Activated CD4-positive, alpha-beta T cell treated with anti-CD3 and anti-CD28 coated beads, Interleukin-2, amount 50 U/mL, for 16 hours (primary cell): ENCODE measurements around the gene HOXD13.
A peak's percentile ranks its signal among the peaks of the same experiment; 100 is the strongest.

Experiments
- DNase-seq: peaks from one replicate; pipeline ENCODE4 v3.0.0-alpha.2; 2020

HOXD13 gene

GRCh38 chr2:176095421-176095820 is 2.9 kb downstream of the HOXD13 start:
- no peak for DNase-seq

DNA sequence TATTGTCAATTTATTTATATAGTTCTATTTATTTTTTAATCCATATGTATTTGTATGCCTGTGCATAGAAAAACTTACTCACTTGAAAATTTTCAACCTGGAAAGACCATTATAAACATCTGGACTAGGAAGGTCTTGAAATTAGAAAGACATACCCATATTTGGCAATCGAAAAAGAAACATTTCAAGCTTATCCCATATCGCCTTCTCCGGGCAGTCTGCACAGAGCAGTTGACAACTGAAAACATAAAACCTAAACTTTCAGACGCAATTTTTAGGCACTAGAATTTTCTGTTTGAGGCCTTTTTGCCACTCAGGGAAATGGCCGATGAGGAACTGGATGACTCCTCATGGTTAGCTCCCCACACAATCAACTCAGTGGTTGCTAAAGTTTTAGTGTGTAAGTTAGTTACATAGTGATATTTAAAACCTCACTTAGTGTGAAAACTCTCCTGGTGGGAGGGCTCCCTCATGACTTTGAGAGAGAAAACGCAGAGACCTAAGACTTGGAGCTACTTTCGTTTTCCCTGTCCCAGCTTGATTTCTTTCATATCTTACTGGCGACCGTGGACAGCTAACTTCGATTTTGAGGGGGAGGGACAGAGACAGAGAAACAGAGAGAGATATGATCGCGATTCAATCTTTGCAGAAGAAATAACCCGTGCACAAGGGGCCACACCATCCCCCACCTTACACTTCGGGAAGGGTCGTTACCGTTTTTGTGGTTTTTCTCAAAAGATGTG is 3.9 kb downstream of the HOXD13 start:
- no peak for DNase-seq

- peak; percentile 52 for DNase-seq
Observed at GRCh38 chr2:176096986-176097819, 4.7 kb downstream of the HOXD13 start.

DNA sequence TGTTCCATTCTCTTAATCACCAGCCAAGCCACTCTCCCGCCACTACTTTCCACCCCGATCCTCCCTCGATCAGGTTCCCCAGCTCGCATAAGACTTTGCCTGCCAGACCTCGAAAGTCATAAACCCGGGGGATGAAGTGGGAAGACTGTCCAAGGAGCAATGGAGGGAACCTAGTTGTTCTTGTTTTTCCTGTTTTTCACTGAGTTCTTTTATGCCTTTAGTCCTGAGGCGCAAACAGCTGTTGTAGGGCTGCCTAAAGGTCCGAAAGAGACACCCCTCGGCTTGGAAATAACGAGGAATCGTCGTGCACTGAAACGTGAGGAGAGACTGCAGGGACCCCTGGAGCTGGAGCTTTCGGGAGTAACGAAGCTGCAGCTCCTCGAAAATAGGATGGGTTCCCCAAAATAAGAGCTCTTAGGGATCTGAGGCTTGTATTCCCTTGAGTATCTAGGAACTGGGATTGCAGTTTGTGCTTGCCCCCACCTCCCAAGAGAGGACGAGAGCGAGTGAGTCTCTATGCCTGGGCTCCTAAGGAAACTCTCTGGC is 5.4 kb downstream of the HOXD13 start:
- DNase-seq = no peak

DNA sequence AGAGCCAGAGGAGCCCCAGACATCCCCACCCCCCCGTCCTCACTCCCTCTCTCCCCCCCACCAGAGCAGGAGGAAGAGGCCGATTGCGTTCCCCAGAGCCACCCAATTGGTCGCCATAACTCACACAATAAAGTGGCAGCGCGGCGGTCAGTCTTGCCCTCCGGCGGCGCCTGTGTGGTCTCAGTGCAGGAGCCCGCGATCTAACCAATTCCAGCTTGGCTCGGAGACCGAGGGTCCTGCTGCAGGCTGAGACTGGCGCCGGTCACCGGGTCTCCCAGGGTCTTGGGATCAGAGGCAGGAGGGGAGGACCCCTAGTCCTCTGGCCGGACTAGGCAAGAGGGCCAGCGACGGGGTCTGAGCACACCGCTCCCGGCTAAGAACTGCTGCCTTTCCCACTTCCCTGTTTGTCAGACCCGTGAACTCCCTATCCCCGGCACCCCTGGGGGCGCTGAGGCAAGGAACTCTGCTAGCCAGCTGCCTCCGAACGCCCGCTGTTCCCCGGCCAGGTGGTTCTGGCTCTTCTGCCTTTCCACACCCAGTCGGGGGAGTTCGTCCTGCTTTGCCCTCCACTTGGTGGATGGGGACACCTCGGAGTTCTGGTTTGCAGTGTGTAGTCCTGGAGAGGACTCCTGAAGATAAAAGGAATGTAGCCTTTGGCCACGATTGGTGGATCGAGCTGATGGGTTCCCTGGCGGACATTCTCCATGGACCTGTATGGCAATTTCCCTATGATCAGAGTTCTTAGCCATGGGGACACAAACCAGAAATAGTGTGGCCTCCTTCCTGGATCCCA is 6.0 kb downstream of the HOXD13 start:
- no peak for DNase-seq

DNA sequence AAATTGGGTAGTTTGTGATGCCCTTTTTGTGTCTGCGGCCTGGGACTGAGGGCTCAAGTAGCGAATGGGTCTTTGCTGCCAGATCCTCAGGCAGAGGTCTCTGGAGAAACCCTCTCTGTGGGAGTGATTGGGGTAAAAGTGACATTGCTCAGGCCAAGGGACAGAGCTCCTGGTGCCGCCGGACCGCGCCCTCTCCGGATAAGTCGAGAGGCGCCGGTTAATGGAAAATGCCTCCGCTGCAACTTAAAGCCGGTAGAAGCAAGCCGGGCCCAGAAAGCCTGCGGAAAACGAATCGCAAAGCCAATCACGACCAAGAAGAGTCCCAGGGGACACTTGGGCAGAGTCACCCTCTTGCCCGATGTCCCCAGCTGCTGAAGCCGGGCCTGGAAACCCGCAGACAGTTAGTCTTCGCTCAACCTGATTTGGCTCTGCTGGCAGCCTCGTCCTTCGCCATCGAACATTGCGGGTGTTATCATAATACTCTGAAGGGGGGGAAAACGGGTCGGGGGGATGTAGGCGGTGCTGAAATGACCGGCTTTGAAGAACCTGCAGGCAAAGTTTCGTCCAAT is 6.7 kb downstream of the HOXD13 start:
- DNase-seq = no peak

DNA sequence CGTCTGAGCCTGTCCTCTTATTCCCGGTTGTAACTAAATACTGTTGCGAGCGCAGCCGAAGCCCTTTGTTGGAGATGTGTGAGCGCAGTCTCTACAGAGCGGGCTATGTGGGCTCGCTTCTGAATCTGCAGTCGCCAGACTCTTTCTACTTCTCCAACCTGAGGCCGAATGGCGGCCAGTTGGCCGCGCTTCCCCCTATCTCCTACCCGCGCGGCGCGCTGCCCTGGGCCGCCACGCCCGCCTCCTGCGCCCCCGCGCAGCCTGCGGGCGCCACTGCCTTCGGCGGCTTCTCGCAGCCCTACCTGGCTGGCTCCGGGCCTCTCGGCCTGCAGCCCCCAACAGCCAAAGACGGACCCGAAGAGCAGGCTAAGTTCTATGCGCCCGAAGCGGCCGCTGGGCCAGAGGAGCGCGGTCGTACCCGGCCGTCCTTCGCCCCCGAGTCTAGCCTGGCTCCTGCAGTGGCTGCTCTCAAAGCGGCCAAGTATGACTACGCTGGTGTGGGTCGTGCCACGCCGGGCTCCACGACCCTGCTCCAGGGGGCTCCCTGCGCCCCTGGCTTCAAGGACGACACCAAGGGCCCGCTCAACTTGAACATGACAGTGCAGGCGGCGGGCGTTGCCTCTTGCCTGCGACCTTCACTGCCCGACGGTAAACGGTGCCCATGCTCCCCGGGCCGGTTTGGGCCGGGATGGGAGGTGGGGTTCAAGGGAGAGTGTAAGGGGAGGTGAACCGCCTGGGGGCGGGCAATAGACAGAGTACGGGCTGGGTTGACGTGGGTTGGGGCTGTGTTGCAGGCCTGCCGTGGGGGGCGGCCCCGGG is 7.4 kb downstream of the HOXD13 start, which contains the start of gene HOXD12:
Gene HOXD12 (plus strand): TSS at position 68 of the 819 bp plus-strand sequence. CDS start 7 bp downstream, at position 75.
- DNase-seq = no peak

DNA sequence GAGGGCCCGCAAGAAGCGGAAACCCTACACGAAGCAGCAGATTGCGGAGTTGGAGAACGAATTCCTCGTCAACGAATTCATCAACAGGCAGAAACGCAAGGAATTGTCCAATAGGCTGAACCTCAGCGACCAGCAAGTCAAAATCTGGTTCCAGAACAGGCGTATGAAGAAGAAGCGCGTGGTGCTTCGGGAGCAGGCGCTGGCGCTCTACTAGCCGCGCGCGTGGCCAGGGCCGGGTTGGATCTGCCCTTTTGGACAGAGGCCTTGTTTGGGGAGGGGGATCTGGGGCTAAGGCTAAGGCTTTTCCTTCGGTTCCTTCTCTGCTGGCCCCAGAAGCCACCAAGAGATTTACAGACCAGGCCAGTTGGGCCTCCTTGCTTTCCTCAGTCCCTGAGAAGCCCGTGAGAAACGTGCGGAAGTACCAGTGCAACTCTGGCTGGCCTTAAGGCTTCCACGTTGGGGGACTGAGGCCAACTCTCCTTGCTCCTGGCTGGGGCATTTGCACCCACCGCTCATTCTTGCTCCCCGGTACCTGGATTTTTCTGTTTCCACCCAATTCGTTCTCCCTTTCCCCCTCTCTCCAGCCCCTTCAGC is 8.1 kb downstream of the HOXD13 start:
- no peak for DNase-seq

DNA sequence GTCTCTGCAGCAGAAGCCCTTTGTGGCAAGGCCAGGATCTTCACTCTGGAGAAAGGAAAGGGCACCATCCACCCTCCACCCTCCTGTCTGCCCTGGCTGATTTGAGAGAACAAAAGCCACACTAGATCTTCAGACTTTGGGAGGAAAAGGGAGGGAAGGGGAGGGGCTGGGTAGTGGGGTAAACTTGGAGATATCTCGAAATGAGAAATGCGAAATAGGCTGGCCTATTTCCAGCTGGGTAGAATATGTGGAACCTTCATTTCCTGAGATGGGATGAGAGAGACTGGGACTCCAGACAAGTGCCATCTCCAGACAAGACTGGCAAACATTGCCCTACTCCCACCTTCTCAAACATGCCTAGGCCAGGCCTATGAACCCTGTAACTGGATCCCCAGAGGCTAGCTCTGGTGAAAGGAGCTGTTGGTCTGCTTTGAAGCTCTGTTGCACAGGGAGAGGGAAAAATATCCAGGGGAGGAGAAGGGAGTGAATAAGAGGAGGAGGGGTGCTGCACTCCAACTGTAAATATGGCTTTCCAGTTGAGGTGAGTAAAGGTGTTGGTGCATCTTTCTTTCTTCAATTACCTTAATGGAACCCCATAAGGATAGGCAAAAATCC is 8.8 kb downstream of the HOXD13 start:
- DNase-seq = no peak

DNA sequence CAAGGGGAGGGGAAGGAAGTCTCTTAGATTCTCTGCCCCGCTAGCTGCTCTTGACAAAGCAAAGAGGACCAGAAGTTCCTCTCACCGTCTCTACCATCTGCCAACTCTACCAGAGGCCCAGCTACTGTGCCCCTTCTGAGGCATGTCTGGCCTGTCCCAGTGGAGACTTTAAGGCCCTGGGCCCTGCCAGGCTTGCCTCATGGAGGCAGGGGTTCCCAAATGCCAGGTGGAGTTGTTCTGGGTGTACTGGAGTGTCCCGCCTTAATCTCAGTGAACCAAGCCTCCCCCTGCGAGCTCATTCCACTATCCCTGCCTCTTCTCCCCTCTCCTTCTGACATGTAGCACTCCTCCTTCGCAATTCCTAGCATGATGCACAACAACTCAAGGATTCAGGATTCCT is 9.3 kb downstream of the HOXD13 start:
- DNase-seq = no peak

DNA sequence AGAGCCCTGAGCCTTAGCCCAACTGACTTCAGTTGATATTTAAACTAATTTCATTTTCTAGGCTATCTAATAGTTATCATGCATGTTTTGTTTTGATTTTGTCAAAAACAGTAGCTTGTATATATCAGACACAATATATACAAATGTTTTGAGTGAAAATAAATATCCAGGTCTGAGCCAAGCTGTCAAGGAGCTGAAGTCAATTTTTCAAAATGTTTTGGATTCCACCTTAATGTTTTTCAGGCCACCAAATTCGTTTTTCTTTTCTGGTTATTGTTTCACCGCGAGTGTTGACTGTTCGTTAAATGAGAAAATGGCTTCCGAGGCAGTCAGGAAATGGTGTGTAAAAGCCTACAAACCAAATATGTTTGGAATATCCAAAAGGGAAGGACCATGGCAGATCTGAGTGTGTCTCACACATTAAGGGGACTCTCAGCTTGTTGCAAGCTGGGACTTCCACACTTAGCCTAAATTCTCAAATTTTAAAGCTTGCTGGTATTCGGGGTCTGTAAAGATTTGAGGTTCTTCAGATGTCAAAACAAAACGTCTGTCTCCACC is 9.9 kb downstream of the HOXD13 start:
- DNase-seq = no peak

GRCh38 chr2:176103194-176103593 is 10.7 kb downstream of the HOXD13 start:
- DNase-seq = no peak

DNA sequence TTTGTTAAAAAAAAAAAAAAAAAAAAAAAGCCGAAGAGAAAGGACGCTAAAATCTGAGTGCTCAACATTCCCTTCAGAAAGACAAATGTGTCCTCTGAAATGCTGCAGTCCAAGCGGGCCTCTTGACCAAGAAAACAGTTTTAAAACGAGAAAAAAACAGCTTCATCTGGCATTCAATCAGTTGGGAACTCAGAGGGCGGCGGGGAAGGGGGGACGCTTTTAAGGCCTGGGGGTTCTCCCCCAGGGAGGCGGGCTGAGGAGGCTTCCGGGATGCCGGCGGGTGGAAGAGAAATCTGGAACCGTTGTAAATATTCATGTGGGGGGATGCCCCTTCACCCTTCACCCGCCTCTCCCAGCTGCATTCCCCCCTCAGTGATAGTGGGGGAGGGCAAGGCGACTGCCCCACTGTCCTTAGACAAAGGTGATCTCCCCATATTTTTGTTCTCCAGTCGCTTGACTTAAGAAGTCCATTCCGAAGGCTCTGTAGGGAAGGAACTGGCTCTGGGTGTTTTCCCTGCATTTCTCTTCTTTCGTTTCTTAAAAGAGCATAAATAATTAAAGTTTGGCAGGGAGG is 11.3 kb downstream of the HOXD13 start:
- no peak for DNase-seq

DNA sequence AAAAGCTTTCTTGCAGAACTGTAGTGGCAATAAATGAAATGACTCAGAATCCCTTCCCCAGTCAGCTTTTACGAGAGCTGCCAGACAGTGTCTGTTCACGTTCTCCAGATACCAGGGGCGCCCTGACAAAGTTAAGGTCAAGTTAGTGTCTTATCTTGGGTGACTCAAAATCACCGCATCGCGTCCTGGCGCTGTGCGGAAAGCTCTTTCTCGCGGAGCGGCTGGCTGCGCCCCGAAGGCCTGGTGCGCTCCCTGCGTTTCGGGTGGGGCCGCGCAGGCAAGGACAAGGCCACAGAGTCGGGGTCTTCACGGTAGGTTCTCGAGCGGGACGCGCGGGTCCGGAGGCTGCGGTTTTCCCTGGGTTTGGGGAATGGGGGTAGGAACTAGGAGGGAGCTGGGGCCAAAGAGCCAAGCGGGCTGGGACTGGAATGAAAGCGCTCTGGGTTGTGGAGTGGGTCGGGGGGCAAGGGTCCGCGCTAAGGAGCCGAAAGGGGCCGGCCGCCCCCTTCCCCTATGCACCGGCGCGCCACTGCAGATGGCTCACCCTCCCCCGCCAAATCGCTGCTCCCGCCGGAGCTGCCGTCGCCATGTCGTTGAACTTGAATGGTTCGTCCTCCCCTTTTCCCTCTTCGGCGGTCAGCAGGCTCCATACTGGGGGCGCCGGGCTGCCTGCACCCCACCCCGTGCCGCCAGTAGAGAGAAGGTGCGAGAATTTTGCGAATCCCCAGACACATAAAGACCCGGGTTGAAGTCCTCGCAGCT is 12.0 kb downstream of the HOXD13 start:
- no peak for DNase-seq

DNA sequence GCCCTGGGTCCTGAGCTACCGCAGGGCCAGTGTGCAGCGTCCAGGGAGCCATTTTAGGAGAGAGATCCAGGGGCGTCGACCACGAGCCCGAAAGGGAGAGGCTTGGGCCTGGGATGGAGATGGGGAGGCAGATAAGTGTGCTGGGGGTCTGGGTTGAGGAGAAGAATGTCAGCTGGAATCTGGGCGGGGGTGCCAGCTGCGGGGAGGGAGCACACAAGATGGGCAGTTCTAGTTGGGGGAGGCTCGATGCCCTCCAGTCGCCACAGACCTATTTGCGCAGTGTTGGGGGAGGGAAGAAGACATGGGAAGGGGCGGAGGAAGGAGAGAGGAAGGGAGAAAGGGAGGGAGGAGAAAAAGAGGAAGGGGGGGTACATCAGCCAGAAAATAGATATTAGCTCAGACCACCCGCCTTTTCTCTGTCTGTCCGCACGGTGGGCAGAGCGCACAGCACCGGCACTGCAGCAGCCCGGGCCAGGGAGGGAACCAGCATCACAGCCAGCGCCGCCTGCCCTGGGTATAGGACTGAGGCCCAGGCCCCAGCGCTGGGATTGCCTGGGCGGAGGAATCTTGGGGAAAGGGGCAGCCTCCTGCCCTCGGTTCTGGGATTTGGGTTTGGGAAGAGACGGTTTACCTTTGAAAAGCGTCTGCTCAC is 12.7 kb downstream of the HOXD13 start:
- no peak for DNase-seq

- DNase-seq = no peak
Observed at GRCh38 chr2:176105730-176106580, 13.4 kb downstream of the HOXD13 start.

GRCh38 chr2:176106581-176107539 is 14.3 kb downstream of the HOXD13 start, which contains the start of gene HOXD11:
Gene HOXD11 (plus strand): TSS chr2:176107280. CDS start chr2:176107356, 76 bp downstream.
- no peak for DNase-seq
